ENCODE results near the gene ARL5C.

The ARL5C gene

DNA sequence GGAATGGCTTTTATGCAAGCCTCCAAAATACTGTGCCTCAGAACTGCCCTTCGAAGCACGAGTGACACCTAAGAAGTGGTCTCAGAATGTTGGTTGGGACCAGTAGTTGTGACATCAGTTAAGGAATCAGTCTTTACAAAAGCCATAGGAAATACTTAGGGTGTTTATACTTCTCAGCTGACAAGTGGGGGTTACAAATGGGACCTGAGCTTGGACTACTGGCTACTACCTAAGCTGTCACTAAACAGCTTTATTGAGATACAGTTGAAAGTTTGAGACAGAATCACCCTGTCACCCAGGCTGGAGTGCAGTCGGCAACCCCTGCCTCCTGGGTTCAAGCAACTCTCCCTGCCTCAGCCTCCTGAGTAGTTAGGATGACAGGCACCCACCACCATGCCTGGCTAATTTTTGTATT, 39.2 kb upstream of the ARL5C start (continued):
- TF ChIP-seq ZNF549 (tag by site-specific recombination; IDR thresholded peaks at IDR 0.05) (no peak), ZNF280C (tag by site-specific recombination; IDR thresholded peaks at IDR 0.05) (no peak), ZEB2 (tag by site-specific recombination; IDR thresholded peaks at IDR 0.05) (no peak), ZNF10 (tag by site-specific recombination; IDR thresholded peaks at IDR 0.05) (no peak), KLF8 (tag by site-specific recombination; IDR thresholded peaks at IDR 0.05) (no peak), ZNF175 (tag by site-specific recombination; IDR thresholded peaks at IDR 0.05) (no peak), ZSCAN18 (tag by site-specific recombination; IDR thresholded peaks at IDR 0.05) (no peak), ZNF664 (tag by site-specific recombination; IDR thresholded peaks at IDR 0.05) (peak; percentile 82), ZNF202 (tag by site-specific recombination; IDR thresholded peaks at IDR 0.05; ENCODE audit: borderline replicate concordance) (no peak), BCL6B (tag by site-specific recombination; IDR thresholded peaks at IDR 0.05) (no peak), ZFP69B (tag by site-specific recombination; IDR thresholded peaks at IDR 0.05) (no peak), OSR2 (tag by site-specific recombination; IDR thresholded peaks at IDR 0.05) (peak; percentile 61; the same call in 1 of the 2 replicates), ZNF600 (tag by site-specific recombination; IDR thresholded peaks at IDR 0.05) (0 out of 2 replicates have a peak, but pooled peaks have one; percentile 34)
- TF ChIP-seq, protein P1, sequence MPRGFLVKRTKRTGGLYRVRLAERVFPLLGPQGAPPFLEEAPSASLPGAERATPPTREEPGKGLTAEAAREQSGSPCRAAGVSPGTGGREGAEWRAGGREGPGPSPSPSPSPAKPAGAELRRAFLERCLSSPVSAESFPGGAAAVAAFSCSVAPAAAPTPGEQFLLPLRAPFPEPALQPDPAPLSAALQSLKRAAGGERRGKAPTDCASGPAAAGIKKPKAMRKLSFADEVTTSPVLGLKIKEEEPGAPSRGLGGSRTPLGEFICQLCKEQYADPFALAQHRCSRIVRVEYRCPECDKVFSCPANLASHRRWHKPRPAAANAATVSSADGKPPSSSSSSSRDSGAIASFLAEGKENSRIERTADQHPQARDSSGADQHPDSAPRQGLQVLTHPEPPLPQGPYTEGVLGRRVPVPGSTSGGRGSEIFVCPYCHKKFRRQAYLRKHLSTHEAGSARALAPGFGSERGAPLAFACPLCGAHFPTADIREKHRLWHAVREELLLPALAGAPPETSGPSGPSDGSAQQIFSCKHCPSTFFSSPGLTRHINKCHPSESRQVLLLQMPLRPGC (tag by site-specific recombination; IDR thresholded peaks at IDR 0.05): no peak

- peaks cover 38 to 48% of the 10 kb centered on the region in 2 experiments for H3K36me3 ChIP-seq (ENCODE audit: control insufficient read depth in 2 of 2, insufficient read depth in 1 of 2, low read length in 2 of 2)
- ChIA-PET CTCF (interaction anchor here (1.1 to 18.9 kb wide), 5 partner anchors 36 to 428 kb away, joined by 3 to 733 read pairs (median 3); no protein-coding TSS in a partner anchor), POLR2A (interaction anchor here (0.9 to 5.4 kb wide), 3 partner anchors 33 to 51 kb away, joined by 6 to 72 read pairs (median 47); no protein-coding TSS in a partner anchor)
- H3K9me3 ChIP-seq (ENCODE audit: control insufficient read depth, insufficient read depth, low read depth, low read length): no peaks in the 10 kb centered on the region
- no peak overlapping the region for H3K4me3 ChIP-seq (ENCODE audit: low read depth, low read length)
- peaks cover 6% of the 10 kb centered on the region for H3K4me1 ChIP-seq (ENCODE audit: control insufficient read depth, insufficient read depth, low read length)
- no peak for TF ChIP-seq ZBTB7A (tag by site-specific recombination; IDR thresholded peaks at IDR 0.05; ENCODE audit: low read depth)
- no peak for TF ChIP-seq ZNF548 (tag by site-specific recombination; IDR thresholded peaks at IDR 0.05)
- TF ChIP-seq ZFP69B (tag by site-specific recombination; IDR thresholded peaks at IDR 0.05): peak; percentile 65; the same call in 1 of the 2 replicates
- no peak for TF ChIP-seq ZNF274 (IDR thresholded peaks at IDR 0.05; ENCODE audit: low read length)
- no peak for TF ChIP-seq ZNF274 (tag by site-specific recombination; IDR thresholded peaks at IDR 0.05; ENCODE audit: borderline replicate concordance)
- TF ChIP-seq ZNF692 (tag by site-specific recombination; IDR thresholded peaks at IDR 0.05): 0 out of 2 replicates have a peak, but pooled peaks have one; percentile 31
- H3K27ac ChIP-seq (ENCODE audit: extremely low read depth, low read depth, low read length): 0 out of 2 replicates have a peak overlapping the region, but pooled peaks have one; percentile 33
These were observed 38.3 kb upstream of the ARL5C start for GRCh38 chr17:39204245-39204644.
